22Rv1 (cell line): ENCODE results near the gene BOD1L1.

Source experiments
- ZFX ChIP-seq: fragments of 450-650 bp; IDR thresholded peaks from 2 replicates; pipeline ENCODE4 v1.6.1; 2017; ENCODE audit warnings: antibody characterized with exemption, borderline replicate concordance
- TF ChIP-seq, protein P1 (sequence below): fragments of 450-650 bp; IDR thresholded peaks from 2 replicates; pipeline ENCODE4 v1.5.1; 2017; ENCODE audit warnings: mild to moderate bottlenecking

DNA sequence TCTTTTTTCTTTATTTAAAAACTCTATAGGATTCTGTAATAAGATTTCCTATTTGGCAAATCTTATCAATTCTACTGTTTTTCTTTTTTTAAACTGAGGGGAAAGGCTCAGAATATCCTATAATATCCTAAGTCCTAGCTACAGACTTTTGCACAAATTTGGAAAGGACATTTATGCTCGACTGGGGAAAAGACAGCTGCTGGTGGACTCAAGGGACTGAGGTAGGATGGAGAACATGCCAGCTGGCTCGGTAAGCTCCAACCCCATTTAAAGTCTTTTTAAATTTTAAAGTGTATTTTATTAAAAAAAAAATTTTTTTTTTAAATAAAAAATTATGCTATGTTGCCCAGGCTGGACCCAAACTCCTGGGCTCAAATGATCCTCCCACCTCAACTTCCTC, 36.8 kb downstream of the BOD1L1 start:
- TF ChIP-seq, protein P1, sequence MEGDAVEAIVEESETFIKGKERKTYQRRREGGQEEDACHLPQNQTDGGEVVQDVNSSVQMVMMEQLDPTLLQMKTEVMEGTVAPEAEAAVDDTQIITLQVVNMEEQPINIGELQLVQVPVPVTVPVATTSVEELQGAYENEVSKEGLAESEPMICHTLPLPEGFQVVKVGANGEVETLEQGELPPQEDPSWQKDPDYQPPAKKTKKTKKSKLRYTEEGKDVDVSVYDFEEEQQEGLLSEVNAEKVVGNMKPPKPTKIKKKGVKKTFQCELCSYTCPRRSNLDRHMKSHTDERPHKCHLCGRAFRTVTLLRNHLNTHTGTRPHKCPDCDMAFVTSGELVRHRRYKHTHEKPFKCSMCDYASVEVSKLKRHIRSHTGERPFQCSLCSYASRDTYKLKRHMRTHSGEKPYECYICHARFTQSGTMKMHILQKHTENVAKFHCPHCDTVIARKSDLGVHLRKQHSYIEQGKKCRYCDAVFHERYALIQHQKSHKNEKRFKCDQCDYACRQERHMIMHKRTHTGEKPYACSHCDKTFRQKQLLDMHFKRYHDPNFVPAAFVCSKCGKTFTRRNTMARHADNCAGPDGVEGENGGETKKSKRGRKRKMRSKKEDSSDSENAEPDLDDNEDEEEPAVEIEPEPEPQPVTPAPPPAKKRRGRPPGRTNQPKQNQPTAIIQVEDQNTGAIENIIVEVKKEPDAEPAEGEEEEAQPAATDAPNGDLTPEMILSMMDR = no peak
- no peak for TF ChIP-seq ZFX
